H54 (cell line): Measurements from ENCODE around the gene TKT.

Source experiments
- DNase-seq: peaks from one replicate; pipeline ENCODE4 v3.0.0; 2011; ENCODE audit warnings: low spot score, mixed read lengths; ENCODE audit not compliant: insufficient read length
- FAIRE-seq: peaks from 3 replicates; lab custom pipeline; 2011; peaks lifted over from hg19 to GRCh38; lab: Jason Lieb, UNC
- POLR2A ChIP-seq: IDR thresholded peaks from 2 replicates; pipeline ENCODE4 v1.6.1; 2011; ENCODE audit warnings: low read depth, mild to moderate bottlenecking, low read length

The TKT gene

GRCh38 chr3:53221827-53222182 lies 34.0 kb downstream of the TKT start:
- TF ChIP-seq POLR2A, result no peak
- DNase-seq (no peak), FAIRE-seq (no peak)

GRCh38 chr3:53221345-53221744 lies 34.5 kb downstream of the TKT start:
- FAIRE-seq (no peak), DNase-seq (no peak)
- no peak for TF ChIP-seq POLR2A

- DNase-seq (peak; percentile 88), FAIRE-seq (peak; percentile 55)
- no peak for TF ChIP-seq POLR2A
Measured at GRCh38 chr3:53219895-53220483, 35.8 kb downstream of the TKT start.

GRCh38 chr3:53218131-53218530 lies 37.7 kb downstream of the TKT start:
- FAIRE-seq (no peak), DNase-seq (no peak)
- TF ChIP-seq POLR2A, result no peak

GRCh38 chr3:53217175-53217574 lies 38.6 kb downstream of the TKT start:
- TF ChIP-seq POLR2A, result no peak
- FAIRE-seq (no peak), DNase-seq (no peak)

GRCh38 chr3:53216723-53217122 lies 39.1 kb downstream of the TKT start:
- FAIRE-seq (no peak), DNase-seq (no peak)
- TF ChIP-seq POLR2A, result no peak

GRCh38 chr3:53215816-53216215 lies 40.0 kb downstream of the TKT start:
- DNase-seq (no peak), FAIRE-seq (no peak)
- TF ChIP-seq POLR2A, result no peak

GRCh38 chr3:53213276-53213675 lies 42.5 kb downstream of the TKT start:
- FAIRE-seq (no peak), DNase-seq (no peak)
- TF ChIP-seq POLR2A, result no peak

- FAIRE-seq (no peak), DNase-seq (no peak)
- no peak for TF ChIP-seq POLR2A
Measured at GRCh38 chr3:53211706-53212702, 43.8 kb downstream of the TKT start.

GRCh38 chr3:53202331-53203015 lies 53.3 kb downstream of the TKT start:
- FAIRE-seq (no peak), DNase-seq (no peak)
- no peak for TF ChIP-seq POLR2A

GRCh38 chr3:53200501-53201498 lies 55.0 kb downstream of the TKT start:
- no peak for TF ChIP-seq POLR2A
- FAIRE-seq (no peak), DNase-seq (no peak)

GRCh38 chr3:53199834-53200233 lies 56.0 kb downstream of the TKT start:
- FAIRE-seq (no peak), DNase-seq (no peak)
- no peak for TF ChIP-seq POLR2A

GRCh38 chr3:53198996-53199395 lies 56.8 kb downstream of the TKT start:
- DNase-seq (no peak), FAIRE-seq (no peak)
- TF ChIP-seq POLR2A, result no peak
